ENCODE results near the gene RPS6KA2.
A peak's percentile ranks its signal among the peaks of the same experiment; 100 is the strongest.
"Not testable (repeated sequence)": the region's sequence is repeated elsewhere in the genome, so short reads cannot be mapped to it uniquely, and the experiment has no call there.

RPS6KA2 gene

DNA sequence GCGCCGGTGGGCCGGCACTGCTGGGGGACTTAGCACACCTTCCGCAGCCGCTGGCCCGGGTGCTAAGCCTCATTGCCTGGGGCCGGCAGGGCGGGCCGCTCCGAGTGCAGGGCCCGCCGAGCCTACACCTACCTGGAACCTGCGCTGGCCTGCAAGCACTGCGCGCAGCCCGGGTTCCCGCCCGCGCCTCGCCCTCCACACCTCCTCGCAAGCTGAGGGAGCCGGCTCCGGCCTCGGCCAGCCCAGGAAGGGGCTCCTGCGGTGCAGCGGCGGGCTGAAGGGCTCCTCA, 233.6 kb downstream of the RPS6KA2 start:
- Histone ChIP-seq H2BK120ac (ENCODE audit: insufficient read depth, low read length, poor library complexity) (no peak overlapping the region), H3K23ac (ENCODE audit: low read length) (no peak overlapping the region)

GRCh38 chr6:166392755-166393534, 234.1 kb downstream of the RPS6KA2 start:
- not testable (repeated sequence) for H3K27ac ChIP-seq (ENCODE audit: low read depth, low read length); H3K23ac ChIP-seq (ENCODE audit: low read length); H3K9me3 ChIP-seq (ENCODE audit: insufficient read depth, low read depth, low read length); H2AFZ ChIP-seq (ENCODE audit: insufficient read depth, low read length, poor library complexity); H2BK12ac ChIP-seq (ENCODE audit: low read length); H3K4me1 ChIP-seq (ENCODE audit: control insufficient read depth in 1 of 2, insufficient read depth in 2 of 2, low read length in 2 of 2); H2BK120ac ChIP-seq (ENCODE audit: insufficient read depth, low read length, poor library complexity); H4K8ac ChIP-seq (ENCODE audit: low read depth, low read length); H3K4me2 ChIP-seq (ENCODE audit: low read length); H4K91ac ChIP-seq (ENCODE audit: low read depth, low read length); H3K14ac ChIP-seq (ENCODE audit: low read length); H2AK5ac ChIP-seq (ENCODE audit: low read length); DNase-seq; H2BK5ac ChIP-seq (ENCODE audit: low read depth, low read length, poor library complexity); H3K79me1 ChIP-seq (ENCODE audit: low read length); H3K27me3 ChIP-seq (ENCODE audit: insufficient read depth, low read length); H3K4ac ChIP-seq (ENCODE audit: low read depth, low read length); H3K4me3 ChIP-seq (ENCODE audit: low read depth, low read length); H3K79me2 ChIP-seq (ENCODE audit: control insufficient read depth, insufficient read depth, low read length, poor library complexity); H4K12ac ChIP-seq (ENCODE audit: low read depth, low read length); H3K18ac ChIP-seq (ENCODE audit: low read length); H3K9ac ChIP-seq (ENCODE audit: low read length); H3K36me3 ChIP-seq (ENCODE audit: control insufficient read depth in 1 of 2, insufficient read depth in 2 of 2, low read length in 2 of 2)
- WGBS (ENCODE audit: extremely low coverage, insufficient coverage, insufficient read length): no CpG with 5 or more reads among the region's 30 CpGs

More for the DNA sequence above, 233.6 kb downstream of the RPS6KA2 start:
- H2BK12ac ChIP-seq (ENCODE audit: low read length): no peak overlapping the region
- no peak overlapping the region for H2AFZ ChIP-seq (ENCODE audit: insufficient read depth, low read length, poor library complexity)
- H3K79me2 ChIP-seq (ENCODE audit: control insufficient read depth, insufficient read depth, low read length, poor library complexity): no peaks in the 10 kb centered on the region
- H3K36me3 ChIP-seq (ENCODE audit: control insufficient read depth in 1 of 2, insufficient read depth in 2 of 2, low read length in 2 of 2): no peaks in the 10 kb centered on the region
- no peak overlapping the region for H3K4me2 ChIP-seq (ENCODE audit: low read length)
- H4K91ac ChIP-seq (ENCODE audit: low read depth, low read length): no peak overlapping the region
- H3K79me1 ChIP-seq (ENCODE audit: low read length): no peaks in the 10 kb centered on the region
- H3K18ac ChIP-seq (ENCODE audit: low read length): no peak overlapping the region
- DNase-seq: no peak
- H2BK5ac ChIP-seq (ENCODE audit: low read depth, low read length, poor library complexity): no peak overlapping the region
- no peak overlapping the region for H3K4ac ChIP-seq (ENCODE audit: low read depth, low read length)
- no peak overlapping the region for H2AK5ac ChIP-seq (ENCODE audit: low read length)
- H4K12ac ChIP-seq (ENCODE audit: low read depth, low read length): no peak overlapping the region
- peaks cover 5 to 6% of the 10 kb centered on the region in 2 experiments for H3K4me1 ChIP-seq (ENCODE audit: control insufficient read depth in 1 of 2, insufficient read depth in 2 of 2, low read length in 2 of 2)
- H3K4me3 ChIP-seq (ENCODE audit: low read depth, low read length): no peak overlapping the region
- H3K27ac ChIP-seq (ENCODE audit: low read depth, low read length): no peak overlapping the region
- H3K9me3 ChIP-seq (ENCODE audit: insufficient read depth, low read depth, low read length): peaks cover 2% of the 10 kb centered on the region
- H3K14ac ChIP-seq (ENCODE audit: low read length): no peak overlapping the region
- no CpG with 5 or more reads among the region's 27 CpGs for WGBS (ENCODE audit: extremely low coverage, insufficient coverage, insufficient read length)
- H3K9ac ChIP-seq (ENCODE audit: low read length): no peak overlapping the region
- H4K8ac ChIP-seq (ENCODE audit: low read depth, low read length): no peak overlapping the region
- H3K27me3 ChIP-seq (ENCODE audit: insufficient read depth, low read length): peaks cover 8% of the 10 kb centered on the region

DNA sequence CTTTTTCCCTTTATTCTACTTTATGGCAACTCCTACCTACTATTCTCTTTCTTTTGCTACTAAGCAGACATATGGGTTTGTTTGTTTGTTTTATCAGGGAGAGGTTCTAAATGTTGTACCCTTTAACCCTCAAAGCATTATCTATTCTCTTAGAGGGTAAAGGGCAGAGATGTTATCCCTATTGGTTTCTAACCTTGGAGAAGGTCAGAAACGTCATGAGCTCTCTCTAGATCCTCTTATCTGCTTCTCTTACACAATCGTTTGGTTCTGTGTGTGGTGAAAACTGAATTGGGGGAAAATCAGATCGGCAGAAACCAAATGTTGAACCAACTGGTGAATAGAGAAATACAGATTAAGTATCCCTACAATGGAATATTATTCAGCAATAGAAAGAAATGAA, 237.9 kb downstream of the RPS6KA2 start:
- H4K12ac ChIP-seq (ENCODE audit: low read depth, low read length): no peak overlapping the region
- no CpG with 5 or more reads among the region's 3 CpGs for WGBS (ENCODE audit: extremely low coverage, insufficient coverage, insufficient read length)
- no peaks in the 10 kb centered on the region for H3K9me3 ChIP-seq (ENCODE audit: insufficient read depth, low read depth, low read length)
- H3K27me3 ChIP-seq (ENCODE audit: insufficient read depth, low read length): peaks cover 2% of the 10 kb centered on the region
- no peak overlapping the region for H2BK5ac ChIP-seq (ENCODE audit: low read depth, low read length, poor library complexity)
- no peak overlapping the region for H3K4me3 ChIP-seq (ENCODE audit: low read depth, low read length)
- H3K18ac ChIP-seq (ENCODE audit: low read length): no peak overlapping the region
- no peak overlapping the region for H3K4me2 ChIP-seq (ENCODE audit: low read length)
- H3K4me1 ChIP-seq (ENCODE audit: control insufficient read depth in 1 of 2, insufficient read depth in 2 of 2, low read length in 2 of 2): peaks cover 0 to 3% of the 10 kb centered on the region in 2 experiments
- no peaks in the 10 kb centered on the region for H3K36me3 ChIP-seq (ENCODE audit: control insufficient read depth in 1 of 2, insufficient read depth in 2 of 2, low read length in 2 of 2)
- no peak overlapping the region for H3K14ac ChIP-seq (ENCODE audit: low read length)
- H2BK12ac ChIP-seq (ENCODE audit: low read length): no peak overlapping the region
- no peak overlapping the region for H3K9ac ChIP-seq (ENCODE audit: low read length)
- H3K4ac ChIP-seq (ENCODE audit: low read depth, low read length): no peak overlapping the region
- H3K79me2 ChIP-seq (ENCODE audit: control insufficient read depth, insufficient read depth, low read length, poor library complexity): no peaks in the 10 kb centered on the region
- no peak overlapping the region for H3K27ac ChIP-seq (ENCODE audit: low read depth, low read length)
- H4K91ac ChIP-seq (ENCODE audit: low read depth, low read length): no peak overlapping the region
- no peak overlapping the region for H4K8ac ChIP-seq (ENCODE audit: low read depth, low read length)
- no peak overlapping the region for H2BK120ac ChIP-seq (ENCODE audit: insufficient read depth, low read length, poor library complexity)
- H3K23ac ChIP-seq (ENCODE audit: low read length): no peak overlapping the region
- H3K79me1 ChIP-seq (ENCODE audit: low read length): no peaks in the 10 kb centered on the region
- H2AFZ ChIP-seq (ENCODE audit: insufficient read depth, low read length, poor library complexity): no peak overlapping the region
- no peak for DNase-seq
- no peak overlapping the region for H2AK5ac ChIP-seq (ENCODE audit: low read length)

DNA sequence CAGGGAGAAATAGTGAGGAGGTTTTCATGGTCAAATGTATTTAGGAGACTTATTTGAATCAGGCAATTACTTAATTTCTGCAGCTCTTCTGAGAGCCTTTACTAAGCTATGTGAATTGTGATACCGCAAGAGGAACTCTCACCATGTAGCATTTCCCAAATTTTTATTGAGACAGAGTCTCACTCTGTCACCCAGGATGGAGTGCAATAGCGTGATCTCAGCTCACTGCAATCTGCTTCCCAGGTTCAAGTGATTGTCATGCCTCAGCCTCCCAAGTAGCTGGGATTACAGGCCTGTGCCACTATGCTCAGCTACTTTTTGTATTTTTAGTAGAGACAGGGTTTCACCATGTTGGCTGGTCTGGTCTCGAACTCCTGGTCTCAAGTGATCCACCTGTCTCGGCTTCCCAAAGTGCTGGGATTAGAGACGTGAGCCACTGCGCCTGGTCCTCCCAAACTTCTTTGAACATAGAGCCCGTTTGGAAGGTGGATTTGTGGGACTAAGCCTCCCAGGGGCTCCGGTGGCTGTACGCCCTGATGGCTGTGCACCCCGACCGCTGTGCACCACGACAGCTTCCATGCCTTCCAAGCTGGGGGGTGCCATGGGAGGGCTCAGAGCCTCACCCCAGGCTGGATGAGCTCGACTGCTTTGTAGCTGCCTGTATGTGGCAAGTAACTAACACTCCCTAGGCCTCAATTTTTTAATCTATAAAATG, 238.6 kb downstream of the RPS6KA2 start:
- no peaks in the 10 kb centered on the region for H3K79me2 ChIP-seq (ENCODE audit: control insufficient read depth, insufficient read depth, low read length, poor library complexity)
- H3K4ac ChIP-seq (ENCODE audit: low read depth, low read length): no peak overlapping the region
- no peak overlapping the region for H3K27ac ChIP-seq (ENCODE audit: low read depth, low read length)
- H3K4me2 ChIP-seq (ENCODE audit: low read length): no peak overlapping the region
- no peak overlapping the region for H3K23ac ChIP-seq (ENCODE audit: low read length)
- no peaks in the 10 kb centered on the region for H3K27me3 ChIP-seq (ENCODE audit: insufficient read depth, low read length)
- WGBS (ENCODE audit: extremely low coverage, insufficient coverage, insufficient read length): no CpG with 5 or more reads among the region's 13 CpGs
- H3K79me1 ChIP-seq (ENCODE audit: low read length): peaks cover 2% of the 10 kb centered on the region
- no peak overlapping the region for H2BK12ac ChIP-seq (ENCODE audit: low read length)
- no peak overlapping the region for H4K8ac ChIP-seq (ENCODE audit: low read depth, low read length)
- H3K14ac ChIP-seq (ENCODE audit: low read length): no peak overlapping the region
- no peak overlapping the region for H2BK120ac ChIP-seq (ENCODE audit: insufficient read depth, low read length, poor library complexity)
- H2AK5ac ChIP-seq (ENCODE audit: low read length): no peak overlapping the region
- H3K9ac ChIP-seq (ENCODE audit: low read length): no peak overlapping the region
- H4K12ac ChIP-seq (ENCODE audit: low read depth, low read length): no peak overlapping the region
- DNase-seq: peak in 1 of 2 donors; percentile 25
- no peak overlapping the region for H3K4me3 ChIP-seq (ENCODE audit: low read depth, low read length)
- H4K91ac ChIP-seq (ENCODE audit: low read depth, low read length): no peak overlapping the region
- no peak overlapping the region for H3K18ac ChIP-seq (ENCODE audit: low read length)
- H3K9me3 ChIP-seq (ENCODE audit: insufficient read depth, low read depth, low read length): no peaks in the 10 kb centered on the region
- H3K36me3 ChIP-seq (ENCODE audit: control insufficient read depth in 1 of 2, insufficient read depth in 2 of 2, low read length in 2 of 2): no peaks in the 10 kb centered on the region
- H3K4me1 ChIP-seq (ENCODE audit: control insufficient read depth in 1 of 2, insufficient read depth in 2 of 2, low read length in 2 of 2): peaks cover 0 to 3% of the 10 kb centered on the region in 2 experiments
- no peak overlapping the region for H2AFZ ChIP-seq (ENCODE audit: insufficient read depth, low read length, poor library complexity)
- H2BK5ac ChIP-seq (ENCODE audit: low read depth, low read length, poor library complexity): no peak overlapping the region
